CD14-positive monocyte (primary cell): ENCODE results near the gene WDR38. TPM values are rescaled to one million over a fixed set of nuclear protein-coding genes. Genes with fewer than 3 reads are reported as not detected.

Experiments used
- DNase-seq, 3 donors: peaks; one replicate each; pipeline ENCODE4 v3.0.0-alpha.2; 2011 to 2022
- H2AFZ ChIP-seq: 2 replicates; pipeline ENCODE4 v1.6.0; 2012; ENCODE audit warnings: mild to moderate bottlenecking, low read depth, low read length, inconsistent platforms; ENCODE audit not compliant: insufficient read depth, poor library complexity, severe bottlenecking
- H3K27ac ChIP-seq, 2 donors: 1 replicate in 1 of 2; 2 replicates in 1 of 2; pipeline ENCODE4 v1.5.1; 2012 to 2013; ENCODE audit warnings: low read length in 2 of 2, control low read depth in 1 of 2, inconsistent platforms in 1 of 2, low read depth in 1 of 2, mild to moderate bottlenecking in 1 of 2
- H3K27me3 ChIP-seq, 2 donors: one replicate each; pipeline versions ENCODE4 v1.6.0 to v1.6.1; 2011 to 2013; ENCODE audit warnings: low read length in 2 of 2; ENCODE audit not compliant: control insufficient read depth in 2 of 2, insufficient read depth in 2 of 2
- H3K36me3 ChIP-seq, 2 donors: replicated peaks in 1 of 2; 1 replicate in 1 of 2; 2 replicates in 1 of 2; pipeline versions ENCODE4 v1.5.1 to v1.6.1; 2012 to 2013; ENCODE audit warnings: low read length in 2 of 2, control low read depth in 1 of 2, inconsistent platforms in 1 of 2, mild to moderate bottlenecking in 1 of 2; ENCODE audit not compliant: insufficient read depth in 2 of 2, control insufficient read depth in 1 of 2
- H3K4me1 ChIP-seq, 2 donors: 1 replicate in 1 of 2; 2 replicates in 1 of 2; pipeline versions ENCODE4 v1.5.1 to v1.6.1; 2012 to 2013; ENCODE audit warnings: low read length in 2 of 2, control low read depth in 1 of 2, inconsistent platforms in 1 of 2, mild to moderate bottlenecking in 1 of 2, moderate library complexity in 1 of 2; ENCODE audit not compliant: insufficient read depth in 2 of 2, control insufficient read depth in 1 of 2
- H3K4me2 ChIP-seq: replicated peaks from 2 replicates; pipeline ENCODE3; 2012; ENCODE audit warnings: low read length, moderate library complexity, mild to moderate bottlenecking; ENCODE audit not compliant: poor library complexity, severe bottlenecking; ENCODE audit errors: extremely low read depth
- H3K4me3 ChIP-seq, 3 experiments: fragments of 200-600 bp in 1 of 3; sonication (generic) in 1 of 3; replicated peaks in 1 of 3; 1 replicate in 2 of 3; 2 replicates in 1 of 3; pipeline ENCODE4 v1.5.1; 2011 to 2013; ENCODE audit warnings: low read length in 3 of 3, mild to moderate bottlenecking in 3 of 3, control low read depth in 2 of 3, low read depth in 2 of 3, inconsistent platforms in 1 of 3, moderate library complexity in 1 of 3
- H3K79me2 ChIP-seq: 2 replicates; pipeline ENCODE4 v1.6.0; 2012; ENCODE audit warnings: mild to moderate bottlenecking, control low read depth, inconsistent platforms, low read length, moderate library complexity; ENCODE audit not compliant: insufficient read depth
- H3K9ac ChIP-seq: 2 replicates; pipeline ENCODE4 v1.6.0; 2017; ENCODE audit warnings: low read length, mild to moderate bottlenecking; ENCODE audit not compliant: insufficient read depth, poor library complexity, severe bottlenecking
- H3K9me3 ChIP-seq, 2 donors: replicated peaks in 1 of 2; 1 replicate in 1 of 2; 2 replicates in 1 of 2; pipeline versions ENCODE4 v1.5.1 to v1.6.1; 2012 to 2013; ENCODE audit warnings: low read length in 2 of 2, control low read depth in 1 of 2; ENCODE audit not compliant: control insufficient read depth in 1 of 2, insufficient read depth in 1 of 2
- H4K20me1 ChIP-seq: 2 replicates; pipeline ENCODE4 v1.6.0; 2012; ENCODE audit warnings: mild to moderate bottlenecking, low read length, control low read depth, moderate library complexity; ENCODE audit not compliant: insufficient read depth
- H3K27ac Mint-ChIP-seq, 7 donors: one replicate each; pipeline ENCODE4 v1.8.0; 2020; ENCODE audit warnings: mild to moderate bottlenecking in 7 of 7, mixed read lengths in 7 of 7, moderate library complexity in 6 of 7, inconsistent platforms in 2 of 7
- H3K27me3 Mint-ChIP-seq, 3 donors: one replicate each; pipeline ENCODE4 v1.8.0; 2021 to 2022; ENCODE audit warnings: low read depth in 3 of 3, mild to moderate bottlenecking in 3 of 3, mixed read lengths in 3 of 3, moderate library complexity in 3 of 3, inconsistent platforms in 1 of 3
- H3K36me3 Mint-ChIP-seq, 2 donors: one replicate each; pipeline ENCODE4 v1.8.0; 2020; ENCODE audit warnings: mixed read lengths in 2 of 2, inconsistent platforms in 1 of 2, mild to moderate bottlenecking in 1 of 2
- H3K4me1 Mint-ChIP-seq: one replicate; pipeline ENCODE4 v1.8.0; 2020; ENCODE audit warnings: mild to moderate bottlenecking, mixed read lengths
- H3K4me3 Mint-ChIP-seq, 2 donors: one replicate each; pipeline ENCODE4 v1.8.0; 2020; ENCODE audit warnings: mild to moderate bottlenecking in 2 of 2, mixed read lengths in 2 of 2, moderate library complexity in 1 of 2
- H3K9me3 Mint-ChIP-seq, 7 donors: one replicate each; pipeline ENCODE4 v1.8.0; 2020 to 2022; ENCODE audit warnings: mixed read lengths in 7 of 7, mild to moderate bottlenecking in 6 of 7, moderate library complexity in 6 of 7, inconsistent platforms in 2 of 7
- CTCF ChIP-seq: fragments of 200-600 bp; IDR thresholded peaks from one replicate; pipeline ENCODE4 v1.8.0; 2022; ENCODE audit warnings: antibody characterized with exemption, mild to moderate bottlenecking
- WGBS: methylation state at CpG from one replicate; pipeline ENCODE4 v1.1.5; 2013; ENCODE audit warnings: missing lambda C conversion rate; ENCODE audit not compliant: insufficient coverage; 5-methylcytosine and 5-hydroxymethylcytosine counted together
- intact Hi-C, 2 donors: fragments of 100-400 bp; cut with micrococcal nuclease; formaldehyde crosslinking; loops; one replicate each; pipeline versions ENCODE4 v1.15.0 to v1.15.1; 2023
- polyA plus RNA-seq, 3 donors: library from polyadenylated mRNA; depleted of rRNA in 1 of 3; unstranded in 2 of 3; stranded (reverse) in 1 of 3; fragments of 300-500 nt in 2 of 3; fragments of >200 nt in 1 of 3; fragmentation: Illumina TruSeq in 2 of 3; gene quantifications; 1 replicate in 2 of 3; 2 replicates in 1 of 3; pipeline ENCODE4 v1.2.3, GENCODE V29; 2012 to 2021
- small RNA-seq: library from RNA; depleted of rRNA; stranded (forward); fragments of <200 nt; gene quantifications from one replicate; pipeline ENCODE3, GENCODE V24; 2012; ENCODE audit warnings: low read depth; ENCODE audit not compliant: insufficient read length

Gene WDR38
- polyA plus RNA-seq, 3 donors: not detected

DNA sequence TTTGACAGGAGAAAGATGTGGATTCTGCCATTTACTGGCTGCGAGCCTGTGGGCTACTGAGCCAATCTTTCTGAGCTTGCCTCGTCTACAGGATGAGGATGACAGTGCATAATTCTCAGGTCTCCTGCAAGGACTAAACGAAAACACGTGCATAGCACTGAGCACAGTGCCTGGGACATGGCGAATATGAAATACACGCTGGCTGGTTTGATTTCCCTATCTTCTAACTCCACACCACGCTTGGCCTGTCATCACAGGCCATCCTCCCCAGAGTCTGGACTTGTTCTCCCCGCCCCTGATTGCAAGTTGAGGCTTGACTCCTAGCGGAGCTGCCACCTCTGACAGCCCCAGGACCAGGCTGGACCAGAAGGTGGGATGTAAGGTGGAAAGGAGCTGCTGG, 46.6 kb downstream of the WDR38 start:
- no peaks in the 10 kb centered on the region for H3K4me1 Mint-ChIP-seq
- Histone ChIP-seq H3K4me1 (no peaks in the 10 kb centered on the region), H3K79me2 (no peaks in the 10 kb centered on the region)

GRCh38 chr9:124906966-124907365, 53.7 kb downstream of the WDR38 start:
- WGBS: no CpG with 5 or more reads among the region's 1 CpG
- no peaks in the 10 kb centered on the region for H3K4me1 Mint-ChIP-seq

More for the DNA sequence above, 46.6 kb downstream of the WDR38 start:
- Histone ChIP-seq H3K27me3 (no peaks in the 10 kb centered on the region), H3K4me3 (no peak overlapping the region), H3K4me2 (no peak overlapping the region), H3K36me3 (peaks cover 54 to 78% of the 10 kb centered on the region in 2 donors), H3K9me3 (no peaks in the 10 kb centered on the region), H4K20me1 (no peaks in the 10 kb centered on the region), H3K27ac (no peak overlapping the region), H2AFZ (no peak overlapping the region), H3K9ac (no peak overlapping the region)
- Mint-ChIP-seq H3K27me3 (no peaks in the 10 kb centered on the region), H3K9me3 (no peaks in the 10 kb centered on the region), H3K36me3 (peaks cover 64 to 90% of the 10 kb centered on the region in 2 donors), H3K27ac (peak overlapping the region in 1 of 7 donors; percentile 47), H3K4me3 (no peak overlapping the region)
- DNase-seq: no peak
- TF ChIP-seq CTCF: no peak
- WGBS: 80% methylated on average over 7 of the region's 9 CpGs
- intact Hi-C loops: no loop called here

More at GRCh38 chr9:124906966-124907365, 53.7 kb downstream of the WDR38 start:
- H3K36me3 ChIP-seq: peaks cover 57 to 69% of the 10 kb centered on the region in 2 donors
- no peaks in the 10 kb centered on the region for H3K27me3 Mint-ChIP-seq
- H2AFZ ChIP-seq: no peak overlapping the region
- no peak overlapping the region for H3K27ac Mint-ChIP-seq
- peaks cover 51 to 88% of the 10 kb centered on the region in 2 donors for H3K36me3 Mint-ChIP-seq
- no peak overlapping the region for H3K9ac ChIP-seq
- intact Hi-C loops: no loop called here
- H3K4me2 ChIP-seq: no peak overlapping the region
- no peaks in the 10 kb centered on the region for H4K20me1 ChIP-seq
- no peaks in the 10 kb centered on the region for H3K4me1 ChIP-seq
- H3K9me3 ChIP-seq: no peaks in the 10 kb centered on the region
- no peak for DNase-seq
- no peak for TF ChIP-seq CTCF
- H3K27me3 ChIP-seq: no peaks in the 10 kb centered on the region
- no peak overlapping the region for H3K27ac ChIP-seq
- no peak overlapping the region for H3K4me3 ChIP-seq
- H3K9me3 Mint-ChIP-seq: no peaks in the 10 kb centered on the region
- no peak overlapping the region for H3K4me3 Mint-ChIP-seq
- H3K79me2 ChIP-seq: no peaks in the 10 kb centered on the region

Small RNAs within 50 kb of the gene (small RNA-seq; reads per million reads assigned to genes)
- not detected for gene RNU4-82P

Other genes starting within 250 kb of the WDR38 start
- 1 to 10 TPM in 1 of 3 donors, under 1 TPM in 2; 0.15 to 2.9 (median 0.28) TPM for gene NR6A1, start 82.1 kb upstream of the WDR38 start, polyA plus RNA-seq
- under 1 TPM in 2 of 3 donors, not detected in 1; 0.03 to 0.25 TPM for gene OLFML2A, start 76.3 kb upstream of the WDR38 start, polyA plus RNA-seq
- gene RPL35, start 8.5 kb downstream of the WDR38 start, polyA plus RNA-seq: 1,000 to 10,000 TPM in 1 of 3 donors, 100 to 1,000 TPM in 2; 660 to 1,209 (median 828) TPM
- 10 to 100 TPM; 16.0 to 35.2 (median 20.7) TPM for gene ARPC5L, start 8.7 kb downstream of the WDR38 start, polyA plus RNA-seq
- gene GOLGA1, start 87.6 kb downstream of the WDR38 start, polyA plus RNA-seq: 10 to 100 TPM in 1 of 3 donors, 1 to 10 TPM in 2; 3.1 to 15.7 (median 8.0) TPM